Measurements from ENCODE around the gene MANEA. TPM values are rescaled to one million over a fixed set of nuclear protein-coding genes. Genes with fewer than 3 reads are reported as not detected.

Gene MANEA
- polyA plus RNA-seq, 1 of the 3 experiments (the other 2 are of a cell fraction): 2.8 TPM

- TF ChIP-seq USF2 (IDR thresholded peaks at IDR 0.05; ENCODE audit: borderline replicate concordance, low read depth, low read length): no peak
- no peak for TF ChIP-seq GATA2 (CRISPR knock-in tag; IDR thresholded peaks at IDR 0.05)
- no peak for TF ChIP-seq ZBTB33 (IDR thresholded peaks at IDR 0.05; ENCODE audit: borderline replicate concordance, low read depth)
- no peak for TF ChIP-seq ELF1 (IDR thresholded peaks at IDR 0.05)
- no peak for TF ChIP-seq MEF2A (IDR thresholded peaks at IDR 0.05; ENCODE audit: borderline replicate concordance, low read depth)
- no peak for TF ChIP-seq RXRA (IDR thresholded peaks at IDR 0.05; ENCODE audit: borderline replicate concordance, low read depth)
- no peak for TF ChIP-seq EP300 (IDR thresholded peaks at IDR 0.05; ENCODE audit: borderline replicate concordance in 1 of 2, low read depth in 1 of 2, low read length in 1 of 2)
- TF ChIP-seq TCF12 (IDR thresholded peaks at IDR 0.05): no peak
- peak; percentile 50; the same call in 1 of the 2 replicates for TF ChIP-seq SIN3A (IDR thresholded peaks at IDR 0.05; ENCODE audit: borderline replicate concordance, low read depth, low read length)
- no peak for TF ChIP-seq RFX5 (IDR thresholded peaks at IDR 0.05; ENCODE audit: low read length)
- TF ChIP-seq FOXM1 (IDR thresholded peaks at IDR 0.05; ENCODE audit: low read depth): no peak
- TF ChIP-seq MXI1 (IDR thresholded peaks at IDR 0.05; ENCODE audit: low read depth, low read length): peak; percentile 28; the same call in 1 of the 2 replicates
- TF ChIP-seq CHD2 (IDR thresholded peaks at IDR 0.05; ENCODE audit: low read length, partially characterized antibody): no peak
These were observed at the start of gene MANEA (continued) for GRCh38 chr6:95577304-95578105.

- Histone ChIP-seq H3K9ac (no peak overlapping the region), H3K79me2 (ENCODE audit: insufficient read depth) (no peaks in the 10 kb centered on the region), H2AFZ (ENCODE audit: low read depth) (no peak overlapping the region), H3K36me3 (replicated peaks in 1 of 2; ENCODE audit: control insufficient read depth in 1 of 2, insufficient read depth in 2 of 2, low read length in 1 of 2) (no peaks in the 10 kb centered on the region), H4K20me1 (ENCODE audit: insufficient read depth) (no peaks in the 10 kb centered on the region), H3K4me2 (no peak overlapping the region), H3K4me3 (ENCODE audit: low read depth in 2 of 2, low read length in 1 of 2) (no peak overlapping the region), H3K4me1 (ENCODE audit: control insufficient read depth in 1 of 2, insufficient read depth in 2 of 2, low read depth in 1 of 2, low read length in 1 of 2) (no peaks in the 10 kb centered on the region), H3K27ac (ENCODE audit: low read depth in 2 of 2, low read length in 1 of 2) (no peak overlapping the region), H3K9me3 (no peaks in the 10 kb centered on the region), H3K9me2 (no peaks in the 10 kb centered on the region), H3K27me3 (ENCODE audit: insufficient read depth) (no peaks in the 10 kb centered on the region), H3F3A (replicated peaks; ENCODE audit: insufficient read depth) (no peaks in the 10 kb centered on the region)
- 53% methylated on average over 1 of the region's 1 CpG for WGBS (ENCODE audit: low lambda C conversion rate)
- DNase-seq: no peak
- ChIA-PET CTCF (no interaction called here), POLR2A (no interaction called here)
- TF ChIP-seq USF2 (IDR thresholded peaks at IDR 0.05; ENCODE audit: borderline replicate concordance, low read depth, low read length) (no peak), TAF1 (IDR thresholded peaks at IDR 0.05; ENCODE audit: borderline replicate concordance, low read depth, low read length) (no peak), PBX3 (IDR thresholded peaks at IDR 0.05) (no peak), EP300 (IDR thresholded peaks at IDR 0.05; ENCODE audit: borderline replicate concordance in 1 of 2, low read depth in 1 of 2, low read length in 1 of 2) (no peak), RAD21 (IDR thresholded peaks at IDR 0.05; ENCODE audit: low read length) (no peak), JUND (IDR thresholded peaks at IDR 0.05) (no peak), FOXM1 (IDR thresholded peaks at IDR 0.05; ENCODE audit: low read depth) (no peak), RCOR1 (IDR thresholded peaks at IDR 0.05; ENCODE audit: low read length) (no peak), REST (IDR thresholded peaks at IDR 0.05; ENCODE audit: low read depth, low read length) (no peak), GABPA (IDR thresholded peaks at IDR 0.05; ENCODE audit: low read depth) (no peak), SIN3A (IDR thresholded peaks at IDR 0.05; ENCODE audit: borderline replicate concordance, low read depth, low read length) (no peak), CHD2 (IDR thresholded peaks at IDR 0.05; ENCODE audit: low read length, partially characterized antibody) (no peak), IRF3 (IDR thresholded peaks at IDR 0.05; ENCODE audit: low read depth, low read length) (no peak), TCF12 (IDR thresholded peaks at IDR 0.05) (no peak)
These were observed 47.6 kb upstream of the MANEA start for GRCh38 chr6:95529762-95530161.

Data from SK-N-SH (cell line).